Vagina (tissue), 2 donors: ENCODE data around the gene REEP6. TPM values are rescaled to one million over a fixed set of nuclear protein-coding genes. Genes with fewer than 3 reads are reported as not detected.

ENCODE experiments used
- DNase-seq, 2 donors: peaks; one replicate each; pipeline ENCODE4 v3.0.0-alpha.2; 2017; ENCODE audit errors: extremely low spot score in 2 of 2
- H3K27ac ChIP-seq: fragments of 200-600 bp; sonication (generic); one replicate; pipeline ENCODE4 v1.5.1; 2019
- H3K27me3 ChIP-seq: fragments of 200-600 bp; sonication (generic); one replicate; pipeline ENCODE4 v1.5.1; 2019
- H3K36me3 ChIP-seq, 2 donors: fragments of 200-600 bp; sonication (generic); one replicate each; pipeline ENCODE4 v1.5.1; 2017 to 2019
- H3K4me1 ChIP-seq: fragments of 200-600 bp; sonication (generic); one replicate; pipeline ENCODE4 v1.5.1; 2019
- H3K4me3 ChIP-seq, 2 donors: fragments of 200-600 bp; sonication (generic); 1 replicate in 1 of 2; 2 replicates in 1 of 2; pipeline ENCODE4 v1.5.1; 2016 to 2019
- H3K9me3 ChIP-seq: fragments of 200-600 bp; sonication (generic); one replicate; pipeline ENCODE4 v1.5.1; 2019
- POLR2A ChIP-seq, 2 donors: fragments of 450-650 bp; IDR thresholded peaks; one replicate each; pipeline ENCODE4 v1.6.1; 2017; ENCODE audit warnings: antibody characterized with exemption in 2 of 2, mild to moderate bottlenecking in 2 of 2, moderate library complexity in 2 of 2
- POLR2AphosphoS5 ChIP-seq, 2 donors: sonication (generic); formaldehyde crosslinking; IDR thresholded peaks; one replicate each; pipeline ENCODE4 v1.9.0; 2017; ENCODE audit warnings: antibody characterized with exemption in 2 of 2, mild to moderate bottlenecking in 2 of 2, low read depth in 1 of 2; ENCODE audit not compliant: insufficient read depth in 1 of 2
- intact Hi-C: fragments of 100-400 bp; cut with DNase I; formaldehyde crosslinking; loops from one replicate; pipeline ENCODE4 v1.15.1; 2023
- total RNA-seq: library from RNA; depleted of rRNA; stranded (reverse); fragments of >200 nt; gene quantifications from one replicate; pipeline ENCODE4 v1.2.3, GENCODE V29; 2016
- TF ChIP-seq, protein P1 (sequence below), 3 experiments: fragments of 450-650 bp in 2 of 3; fragments of 200-600 bp in 1 of 3; sonication (generic) in 1 of 3; IDR thresholded peaks; one replicate each; pipeline ENCODE4 v1.5.1; 2017 to 2019; ENCODE audit warnings: antibody characterized with exemption in 3 of 3, mild to moderate bottlenecking in 2 of 3, moderate library complexity in 2 of 3

Gene REEP6
- total RNA-seq, 1 donor from 2014 or later, result 6.1 TPM

DNA sequence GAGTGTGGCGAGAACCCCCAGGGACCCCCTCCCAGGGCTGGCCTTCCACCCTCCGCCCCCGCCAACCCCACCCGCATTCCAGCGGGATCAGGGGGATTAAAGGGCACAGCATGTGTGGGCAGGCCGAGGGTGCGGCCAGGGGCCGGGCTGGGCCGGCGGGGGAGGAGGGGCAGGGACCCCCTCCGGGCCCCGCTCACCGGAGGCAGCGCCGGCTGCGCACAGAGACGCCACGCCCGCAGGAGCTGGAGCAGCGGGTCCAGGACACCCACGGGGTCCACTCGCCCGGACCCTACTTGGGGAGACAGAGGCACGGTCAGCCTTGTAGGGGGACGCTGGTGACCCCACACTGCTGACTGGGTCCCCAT lies 19.4 kb downstream of the REEP6 start:
- no peaks in the 10 kb centered on the region for H3K36me3 ChIP-seq
- intact Hi-C loops, result no loop called here
- TF ChIP-seq, protein P1, sequence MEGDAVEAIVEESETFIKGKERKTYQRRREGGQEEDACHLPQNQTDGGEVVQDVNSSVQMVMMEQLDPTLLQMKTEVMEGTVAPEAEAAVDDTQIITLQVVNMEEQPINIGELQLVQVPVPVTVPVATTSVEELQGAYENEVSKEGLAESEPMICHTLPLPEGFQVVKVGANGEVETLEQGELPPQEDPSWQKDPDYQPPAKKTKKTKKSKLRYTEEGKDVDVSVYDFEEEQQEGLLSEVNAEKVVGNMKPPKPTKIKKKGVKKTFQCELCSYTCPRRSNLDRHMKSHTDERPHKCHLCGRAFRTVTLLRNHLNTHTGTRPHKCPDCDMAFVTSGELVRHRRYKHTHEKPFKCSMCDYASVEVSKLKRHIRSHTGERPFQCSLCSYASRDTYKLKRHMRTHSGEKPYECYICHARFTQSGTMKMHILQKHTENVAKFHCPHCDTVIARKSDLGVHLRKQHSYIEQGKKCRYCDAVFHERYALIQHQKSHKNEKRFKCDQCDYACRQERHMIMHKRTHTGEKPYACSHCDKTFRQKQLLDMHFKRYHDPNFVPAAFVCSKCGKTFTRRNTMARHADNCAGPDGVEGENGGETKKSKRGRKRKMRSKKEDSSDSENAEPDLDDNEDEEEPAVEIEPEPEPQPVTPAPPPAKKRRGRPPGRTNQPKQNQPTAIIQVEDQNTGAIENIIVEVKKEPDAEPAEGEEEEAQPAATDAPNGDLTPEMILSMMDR (IDR thresholded peaks at IDR 0.05), result no peak
- TF ChIP-seq POLR2A (IDR thresholded peaks at IDR 0.05), result no peak
- no peak for TF ChIP-seq POLR2AphosphoS5 (IDR thresholded peaks at IDR 0.05; ENCODE audit: insufficient read depth in 1 of 2, low read depth in 1 of 2)
- no peak for DNase-seq
- peak overlapping the region; percentile 28 to 59 for H3K4me3 ChIP-seq
- peak overlapping the region; percentile 87 for H3K27ac ChIP-seq
- peaks cover 61% of the 10 kb centered on the region for H3K4me1 ChIP-seq
- no peaks in the 10 kb centered on the region for H3K27me3 ChIP-seq
- H3K9me3 ChIP-seq, result no peaks in the 10 kb centered on the region

- no peaks in the 10 kb centered on the region for H3K36me3 ChIP-seq
- no peak for DNase-seq
- H3K9me3 ChIP-seq, result no peaks in the 10 kb centered on the region
- peak overlapping the region; percentile 55 to 59 for H3K4me3 ChIP-seq
- intact Hi-C loops, result no loop called here
- TF ChIP-seq, protein P1 (IDR thresholded peaks at IDR 0.05), result no peak
- TF ChIP-seq POLR2AphosphoS5 (IDR thresholded peaks at IDR 0.05; ENCODE audit: insufficient read depth in 1 of 2, low read depth in 1 of 2) (no peak), POLR2A (IDR thresholded peaks at IDR 0.05) (no peak)
- H3K27me3 ChIP-seq, result no peaks in the 10 kb centered on the region
- H3K4me1 ChIP-seq, result peaks cover 61% of the 10 kb centered on the region
- H3K27ac ChIP-seq, result peak overlapping the region; percentile 87
Measured at GRCh38 chr19:1510807-1511206, 19.8 kb downstream of the REEP6 start.

DNA sequence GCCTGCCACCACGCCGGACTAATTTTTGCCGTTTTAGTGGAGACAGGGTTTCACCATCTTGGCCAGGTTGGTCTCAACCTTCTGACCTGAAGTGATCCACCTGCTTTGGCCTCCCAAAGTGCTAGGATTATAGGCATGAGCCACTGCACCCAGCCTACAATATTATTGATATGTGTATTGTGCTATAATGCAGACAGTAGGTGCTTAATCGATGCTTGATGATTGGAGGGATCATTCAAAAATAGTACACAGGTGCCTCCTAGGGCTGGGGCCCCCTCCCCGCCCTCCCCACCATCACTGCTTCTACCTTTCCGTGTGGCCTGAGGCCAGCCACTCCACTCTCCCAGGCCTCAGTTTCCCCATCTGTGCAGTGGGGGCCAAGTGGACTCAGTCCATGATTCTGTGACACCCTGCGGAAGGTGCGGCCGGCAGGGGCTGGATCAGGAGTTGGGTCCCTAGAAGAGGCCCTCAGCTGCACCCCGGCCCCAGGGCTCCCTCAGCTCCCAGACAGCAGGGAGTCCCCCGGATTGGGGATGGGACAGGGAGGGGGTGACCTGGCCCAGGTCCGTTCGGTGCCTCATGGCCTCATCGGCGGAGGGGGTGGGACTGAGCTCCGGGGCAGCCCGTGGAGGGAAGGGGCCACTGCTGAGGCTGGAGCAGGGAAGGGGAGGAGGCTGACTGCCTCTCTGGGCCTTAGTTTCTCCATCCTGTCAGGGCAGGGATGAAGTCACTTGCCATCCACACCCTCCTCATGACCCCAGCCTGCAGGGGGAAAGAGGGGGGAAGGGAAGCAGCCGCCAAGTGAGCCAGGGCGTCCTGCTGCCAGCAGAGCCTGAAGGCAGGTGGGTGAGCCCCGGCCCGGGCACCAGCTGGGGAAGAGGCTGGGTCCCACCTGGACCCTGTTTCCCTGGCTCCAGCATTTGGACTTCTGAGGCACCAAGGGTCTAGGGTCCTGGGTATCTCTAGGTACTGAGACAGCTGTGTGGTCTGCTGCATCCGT lies 20.6 kb downstream of the REEP6 start:
- intact Hi-C loops, result no loop called here
- Histone ChIP-seq H3K27me3 (no peaks in the 10 kb centered on the region), H3K27ac (peak overlapping the region; percentile 87), H3K4me3 (peak overlapping the region; percentile 55 to 59), H3K9me3 (no peaks in the 10 kb centered on the region), H3K36me3 (no peaks in the 10 kb centered on the region), H3K4me1 (peaks cover 61% of the 10 kb centered on the region)
- TF ChIP-seq, protein P1 (IDR thresholded peaks at IDR 0.05), result no peak
- TF ChIP-seq POLR2AphosphoS5 (IDR thresholded peaks at IDR 0.05; ENCODE audit: insufficient read depth in 1 of 2, low read depth in 1 of 2) (no peak), POLR2A (IDR thresholded peaks at IDR 0.05) (no peak)
- no peak for DNase-seq

- Histone ChIP-seq H3K36me3 (no peaks in the 10 kb centered on the region), H3K9me3 (no peaks in the 10 kb centered on the region), H3K27ac (peak within 1 kb of the TSS; percentile 87), H3K27me3 (no peaks in the 10 kb centered on the region), H3K4me1 (peaks cover 54% of the 10 kb centered on the region), H3K4me3 (peak within 1 kb of the TSS; percentile 55 to 59)
- TF ChIP-seq, protein P1 (IDR thresholded peaks at IDR 0.05), result no peak
- peak in 1 of 2 donors; percentile 53 for TF ChIP-seq POLR2A (IDR thresholded peaks at IDR 0.05)
- TF ChIP-seq POLR2AphosphoS5 (IDR thresholded peaks at IDR 0.05; ENCODE audit: insufficient read depth in 1 of 2, low read depth in 1 of 2), result peak in 1 of 2 donors; percentile 76
- no peak for DNase-seq
- intact Hi-C loops, result no loop called here
Measured at GRCh38 chr19:1512671-1513498, 21.9 kb downstream of the REEP6 start, which contains the start of gene ADAMTSL5. ADAMTSL5 (minus strand) TSS chr19:1513019; CDS start chr19:1510943, 2,076 bp downstream.
